ENCODE results near the gene P2RX1. TPM values are rescaled to one million over a fixed set of nuclear protein-coding genes. Genes with fewer than 3 reads are reported as not detected.
A peak's percentile ranks its signal among the peaks of the same experiment; 100 is the strongest.

Gene P2RX1
- total RNA-seq, 1 donor from 2014 or later, result not detected

DNA sequence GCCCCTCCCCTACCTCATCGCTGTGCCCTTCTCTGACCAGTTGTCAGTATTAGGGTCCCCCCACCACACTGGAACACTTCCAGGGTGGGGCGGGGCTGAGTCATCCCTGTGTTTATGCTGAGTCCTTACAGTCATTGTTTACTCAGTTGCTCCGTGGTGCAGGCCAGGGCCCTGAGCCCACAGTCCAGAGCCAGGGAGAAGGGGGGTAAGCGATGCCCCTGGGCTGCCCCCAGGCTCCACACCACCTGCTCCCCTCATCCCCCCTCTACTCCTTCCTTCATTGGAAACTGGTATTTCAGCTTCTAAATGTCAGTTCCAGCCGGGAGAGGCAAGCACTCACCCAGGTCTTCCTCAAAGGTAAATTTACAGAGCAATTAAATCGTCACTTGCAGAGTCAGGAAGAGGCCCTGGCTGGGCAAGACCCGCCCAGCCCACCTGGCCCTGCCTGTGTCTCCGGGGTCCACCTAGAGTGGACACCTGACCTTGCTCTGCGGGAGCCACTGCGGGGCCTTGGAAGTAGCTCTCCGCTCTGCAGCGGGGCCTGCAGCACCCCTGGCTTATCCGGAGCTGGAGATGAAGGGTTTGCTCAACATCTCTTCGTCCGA is 43.1 kb upstream of the P2RX1 start:
- Mint-ChIP-seq H3K4me3 (ENCODE audit: unreplicated experiment) (no peak overlapping the region), H3K27me3 (ENCODE audit: unreplicated experiment) (peaks cover 13% of the 10 kb centered on the region), H3K9me3 (ENCODE audit: unreplicated experiment) (no peaks in the 10 kb centered on the region), H3K4me1 (ENCODE audit: unreplicated experiment) (peaks cover 23% of the 10 kb centered on the region), H3K27ac (ENCODE audit: unreplicated experiment) (no peak overlapping the region), H3K36me3 (ENCODE audit: low read depth, unreplicated experiment) (peaks cover 12% of the 10 kb centered on the region)
- DNase-seq (ENCODE audit: low spot score), result no peak
- TF ChIP-seq, protein P1, sequence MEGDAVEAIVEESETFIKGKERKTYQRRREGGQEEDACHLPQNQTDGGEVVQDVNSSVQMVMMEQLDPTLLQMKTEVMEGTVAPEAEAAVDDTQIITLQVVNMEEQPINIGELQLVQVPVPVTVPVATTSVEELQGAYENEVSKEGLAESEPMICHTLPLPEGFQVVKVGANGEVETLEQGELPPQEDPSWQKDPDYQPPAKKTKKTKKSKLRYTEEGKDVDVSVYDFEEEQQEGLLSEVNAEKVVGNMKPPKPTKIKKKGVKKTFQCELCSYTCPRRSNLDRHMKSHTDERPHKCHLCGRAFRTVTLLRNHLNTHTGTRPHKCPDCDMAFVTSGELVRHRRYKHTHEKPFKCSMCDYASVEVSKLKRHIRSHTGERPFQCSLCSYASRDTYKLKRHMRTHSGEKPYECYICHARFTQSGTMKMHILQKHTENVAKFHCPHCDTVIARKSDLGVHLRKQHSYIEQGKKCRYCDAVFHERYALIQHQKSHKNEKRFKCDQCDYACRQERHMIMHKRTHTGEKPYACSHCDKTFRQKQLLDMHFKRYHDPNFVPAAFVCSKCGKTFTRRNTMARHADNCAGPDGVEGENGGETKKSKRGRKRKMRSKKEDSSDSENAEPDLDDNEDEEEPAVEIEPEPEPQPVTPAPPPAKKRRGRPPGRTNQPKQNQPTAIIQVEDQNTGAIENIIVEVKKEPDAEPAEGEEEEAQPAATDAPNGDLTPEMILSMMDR (IDR thresholded peaks at IDR 0.05; ENCODE audit: unreplicated experiment), result no peak

DNA sequence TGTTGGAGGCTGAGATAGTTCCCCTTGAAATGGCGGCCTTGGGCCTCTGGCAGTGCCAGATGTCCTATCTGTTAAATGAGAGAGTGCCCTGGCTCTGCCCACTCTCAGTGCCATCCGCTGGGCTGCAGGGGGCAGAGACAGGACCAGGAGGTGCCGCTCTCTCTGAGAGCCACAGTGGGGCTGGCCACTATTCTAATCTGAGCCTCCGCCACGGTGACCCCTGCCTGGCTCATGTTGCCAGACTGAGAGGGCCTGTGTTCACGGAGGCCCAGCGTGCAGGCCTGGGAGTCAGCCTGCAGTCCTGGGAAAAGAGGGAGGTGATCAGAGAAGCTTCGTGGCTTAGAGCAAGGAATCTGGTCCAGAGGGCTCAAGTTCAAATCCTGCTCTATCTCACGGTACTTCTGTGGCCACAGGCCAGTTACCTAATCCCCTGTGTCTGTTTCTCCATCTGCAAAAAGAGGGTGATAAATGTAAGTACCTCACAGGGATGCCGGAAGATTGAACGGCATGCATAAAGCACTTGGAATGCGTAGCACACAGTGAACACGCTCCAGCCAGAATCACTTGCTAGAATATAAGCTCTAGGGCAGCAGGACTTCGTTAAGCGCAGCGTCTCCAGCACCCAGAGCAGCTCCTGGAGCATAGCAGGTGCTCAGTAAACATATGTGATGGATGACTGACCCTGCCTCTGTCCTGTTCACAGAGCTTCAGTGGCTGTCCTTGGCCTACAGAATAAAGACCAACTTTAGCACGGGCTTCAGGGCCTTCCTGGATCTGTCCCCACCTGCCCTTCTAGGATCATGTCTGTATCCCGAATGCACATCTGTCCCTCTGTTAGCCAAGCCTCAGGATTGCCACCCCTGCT is 41.7 kb upstream of the P2RX1 start:
- H3K4me3 Mint-ChIP-seq (ENCODE audit: unreplicated experiment), result no peak overlapping the region
- H3K27me3 Mint-ChIP-seq (ENCODE audit: unreplicated experiment), result peaks cover 9% of the 10 kb centered on the region
- H3K27ac Mint-ChIP-seq (ENCODE audit: unreplicated experiment), result no peak overlapping the region
- H3K36me3 Mint-ChIP-seq (ENCODE audit: low read depth, unreplicated experiment), result peaks cover 12% of the 10 kb centered on the region
- H3K9me3 Mint-ChIP-seq (ENCODE audit: unreplicated experiment), result no peaks in the 10 kb centered on the region
- TF ChIP-seq, protein P1 (IDR thresholded peaks at IDR 0.05; ENCODE audit: unreplicated experiment), result no peak
- DNase-seq (ENCODE audit: low spot score), result no peak
- H3K4me1 Mint-ChIP-seq (ENCODE audit: unreplicated experiment), result peaks cover 18% of the 10 kb centered on the region

DNA sequence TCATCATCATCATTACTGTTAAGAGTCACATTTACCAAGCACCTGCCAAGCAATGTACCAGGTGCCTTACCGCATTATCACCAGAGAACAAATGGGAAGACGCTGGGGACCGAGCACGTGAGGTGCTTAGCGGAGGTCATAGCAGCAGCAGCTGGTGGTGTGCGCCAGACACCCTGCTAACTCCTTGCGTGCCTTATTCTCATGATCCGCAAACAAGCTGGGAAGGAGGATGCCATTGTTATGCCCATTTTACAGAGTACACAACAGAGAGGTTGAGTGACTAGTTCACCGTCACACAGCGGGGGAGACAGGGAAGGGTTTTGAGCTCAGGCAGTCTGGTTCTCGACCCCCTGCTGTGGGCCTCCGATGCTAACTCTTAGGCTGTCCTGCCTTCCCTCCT is 40.7 kb upstream of the P2RX1 start:
- H3K4me1 Mint-ChIP-seq (ENCODE audit: unreplicated experiment), result peaks cover 13% of the 10 kb centered on the region
- H3K4me3 Mint-ChIP-seq (ENCODE audit: unreplicated experiment), result no peak overlapping the region
- no peak for DNase-seq (ENCODE audit: low spot score)
- H3K27me3 Mint-ChIP-seq (ENCODE audit: unreplicated experiment), result peaks cover 10% of the 10 kb centered on the region
- H3K36me3 Mint-ChIP-seq (ENCODE audit: low read depth, unreplicated experiment), result peaks cover 12% of the 10 kb centered on the region
- TF ChIP-seq, protein P1 (IDR thresholded peaks at IDR 0.05; ENCODE audit: unreplicated experiment), result no peak
- H3K27ac Mint-ChIP-seq (ENCODE audit: unreplicated experiment), result no peak overlapping the region
- no peaks in the 10 kb centered on the region for H3K9me3 Mint-ChIP-seq (ENCODE audit: unreplicated experiment)

DNA sequence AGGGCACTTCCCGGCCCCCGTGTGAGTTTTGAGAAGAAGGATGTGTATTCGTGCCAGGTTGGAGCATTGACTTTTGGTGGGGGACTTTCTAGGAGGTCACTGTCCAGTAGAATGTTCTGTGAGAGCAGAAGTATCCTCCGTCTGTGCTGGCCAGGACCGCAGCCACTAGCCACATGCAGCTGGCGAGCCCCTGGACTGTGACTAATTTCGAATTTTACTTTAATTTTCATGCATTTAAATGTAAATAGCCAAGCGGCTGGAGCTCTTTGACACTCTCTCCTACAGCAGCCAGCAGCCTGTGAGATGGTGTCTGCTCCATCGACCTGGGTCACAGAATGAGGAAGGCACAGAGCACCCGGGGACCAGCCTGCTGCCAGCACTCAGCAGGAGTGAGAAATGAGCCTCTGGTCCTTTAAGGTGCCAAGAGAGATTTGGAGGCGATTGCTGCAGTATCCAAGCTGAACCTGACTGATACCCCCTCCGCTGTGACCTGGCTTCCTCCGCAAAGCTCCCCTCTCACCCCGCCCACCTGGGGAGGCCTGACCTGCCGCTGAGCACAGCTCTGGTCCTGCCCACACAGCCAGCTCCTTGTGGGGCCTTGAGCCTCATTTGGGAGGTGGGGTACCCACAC is 40.2 kb upstream of the P2RX1 start:
- Mint-ChIP-seq H3K27ac (ENCODE audit: unreplicated experiment) (peak overlapping the region; percentile 48), H3K27me3 (ENCODE audit: unreplicated experiment) (peaks cover 11% of the 10 kb centered on the region), H3K4me1 (ENCODE audit: unreplicated experiment) (peaks cover 13% of the 10 kb centered on the region), H3K4me3 (ENCODE audit: unreplicated experiment) (peak overlapping the region; percentile 18), H3K36me3 (ENCODE audit: low read depth, unreplicated experiment) (peaks cover 12% of the 10 kb centered on the region), H3K9me3 (ENCODE audit: unreplicated experiment) (no peaks in the 10 kb centered on the region)
- TF ChIP-seq, protein P1 (IDR thresholded peaks at IDR 0.05; ENCODE audit: unreplicated experiment), result no peak
- DNase-seq (ENCODE audit: low spot score), result no peak

DNA sequence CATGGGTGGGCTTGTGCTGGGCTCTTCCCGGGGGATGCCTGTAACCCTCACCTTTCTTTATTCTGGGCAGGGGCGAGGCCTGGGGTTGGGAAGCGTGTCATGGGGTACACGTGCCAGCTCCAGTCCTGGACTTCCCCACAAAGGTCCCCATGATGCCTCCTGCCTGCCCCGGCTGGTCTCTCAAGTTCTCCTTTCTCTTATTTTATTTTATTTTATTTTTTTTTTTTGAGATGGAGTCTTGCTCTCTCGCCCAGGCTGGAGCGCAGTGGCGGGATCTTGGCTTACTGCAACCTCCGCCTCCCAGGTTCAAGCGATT is 39.4 kb upstream of the P2RX1 start:
- Mint-ChIP-seq H3K27ac (ENCODE audit: unreplicated experiment) (no peak overlapping the region), H3K4me1 (ENCODE audit: unreplicated experiment) (peaks cover 9% of the 10 kb centered on the region), H3K4me3 (ENCODE audit: unreplicated experiment) (no peak overlapping the region)

More for the DNA sequence above, 39.4 kb upstream of the P2RX1 start:
- H3K9me3 Mint-ChIP-seq (ENCODE audit: unreplicated experiment), result no peaks in the 10 kb centered on the region
- peaks cover 11% of the 10 kb centered on the region for H3K27me3 Mint-ChIP-seq (ENCODE audit: unreplicated experiment)
- TF ChIP-seq, protein P1 (IDR thresholded peaks at IDR 0.05; ENCODE audit: unreplicated experiment), result no peak
- no peak for DNase-seq (ENCODE audit: low spot score)
- H3K36me3 Mint-ChIP-seq (ENCODE audit: low read depth, unreplicated experiment), result peaks cover 12% of the 10 kb centered on the region

All from endothelial cell (in vitro differentiated cells).